Prostate gland (tissue), 2 donors: ENCODE data around the gene ITGBL1.

Experiments used
- CTCF ChIP-seq, 4 experiments: fragments of 200-600 bp in 2 of 4; fragments of 450-650 bp in 2 of 4; sonication (generic) in 2 of 4; IDR thresholded peaks; 1 replicate in 3 of 4; 2 replicates in 1 of 4; pipeline ENCODE4 v1.5.1; 2016 to 2019; ENCODE audit warnings: antibody characterized with exemption in 4 of 4, mild to moderate bottlenecking in 2 of 4, moderate library complexity in 2 of 4
- POLR2A ChIP-seq: fragments of 450-650 bp; IDR thresholded peaks from one replicate; pipeline ENCODE4 v1.6.1; 2016; ENCODE audit warnings: antibody characterized with exemption, mild to moderate bottlenecking

GRCh38 chr13:101627556-101627943, 175.1 kb downstream of the ITGBL1 start:
- no peak for TF ChIP-seq CTCF (IDR thresholded peaks at IDR 0.05)
- no peak for TF ChIP-seq POLR2A
